Breast epithelium (tissue), 3 donors: ENCODE results near the gene CACNA2D3.

Experiments used
- POLR2A ChIP-seq: fragments of 450-650 bp; IDR thresholded peaks from one replicate; pipeline ENCODE4 v1.6.1; 2016; ENCODE audit warnings: antibody characterized with exemption, mild to moderate bottlenecking, moderate library complexity
- TF ChIP-seq, protein P1 (sequence below), 3 donors: fragments of 450-650 bp; IDR thresholded peaks; one replicate each; pipeline ENCODE4 v1.5.1; 2016 to 2017; ENCODE audit warnings: antibody characterized with exemption in 3 of 3, mild to moderate bottlenecking in 3 of 3, moderate library complexity in 3 of 3

DNA sequence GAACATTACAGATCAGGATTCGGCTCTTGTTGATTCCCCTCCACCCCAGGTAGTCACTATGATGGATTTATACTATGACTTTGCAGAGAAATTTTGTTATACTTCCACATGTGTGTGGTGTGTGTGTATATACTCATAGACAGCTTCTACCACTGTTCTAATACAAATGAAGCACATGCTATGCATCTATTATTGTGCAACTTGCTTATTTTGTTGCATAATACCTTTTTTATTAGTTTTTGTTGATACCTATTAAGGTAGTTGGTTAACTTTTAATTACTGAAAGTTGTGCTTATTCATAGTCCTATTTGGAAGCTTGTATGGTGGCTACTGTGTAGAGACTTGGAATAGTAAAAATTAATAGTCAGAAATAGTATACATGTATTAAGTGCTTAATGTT is 140.6 kb downstream of the CACNA2D3 start:
- TF ChIP-seq, protein P1, sequence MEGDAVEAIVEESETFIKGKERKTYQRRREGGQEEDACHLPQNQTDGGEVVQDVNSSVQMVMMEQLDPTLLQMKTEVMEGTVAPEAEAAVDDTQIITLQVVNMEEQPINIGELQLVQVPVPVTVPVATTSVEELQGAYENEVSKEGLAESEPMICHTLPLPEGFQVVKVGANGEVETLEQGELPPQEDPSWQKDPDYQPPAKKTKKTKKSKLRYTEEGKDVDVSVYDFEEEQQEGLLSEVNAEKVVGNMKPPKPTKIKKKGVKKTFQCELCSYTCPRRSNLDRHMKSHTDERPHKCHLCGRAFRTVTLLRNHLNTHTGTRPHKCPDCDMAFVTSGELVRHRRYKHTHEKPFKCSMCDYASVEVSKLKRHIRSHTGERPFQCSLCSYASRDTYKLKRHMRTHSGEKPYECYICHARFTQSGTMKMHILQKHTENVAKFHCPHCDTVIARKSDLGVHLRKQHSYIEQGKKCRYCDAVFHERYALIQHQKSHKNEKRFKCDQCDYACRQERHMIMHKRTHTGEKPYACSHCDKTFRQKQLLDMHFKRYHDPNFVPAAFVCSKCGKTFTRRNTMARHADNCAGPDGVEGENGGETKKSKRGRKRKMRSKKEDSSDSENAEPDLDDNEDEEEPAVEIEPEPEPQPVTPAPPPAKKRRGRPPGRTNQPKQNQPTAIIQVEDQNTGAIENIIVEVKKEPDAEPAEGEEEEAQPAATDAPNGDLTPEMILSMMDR (IDR thresholded peaks at IDR 0.05): no peak
- no peak for TF ChIP-seq POLR2A
